Skeletal muscle tissue (tissue), 4 donors: ENCODE results near the gene CAND2. TPM values are rescaled to one million over a fixed set of nuclear protein-coding genes. Genes with fewer than 3 reads are reported as not detected.
A peak's percentile ranks its signal among the peaks of the same experiment; 100 is the strongest.

Experiments
- H3K27ac ChIP-seq: one replicate; pipeline ENCODE4 v1.7.0; 2013; ENCODE audit warnings: mild to moderate bottlenecking, low read depth, low read length, inconsistent platforms
- H3K27me3 ChIP-seq, 3 donors: one replicate each; pipeline ENCODE4 v1.7.0; 2013; ENCODE audit warnings: low read length in 3 of 3; ENCODE audit not compliant: control insufficient read depth in 3 of 3, insufficient read depth in 3 of 3
- H3K36me3 ChIP-seq, 3 donors: one replicate each; pipeline ENCODE4 v1.7.0; 2013; ENCODE audit warnings: low read length in 3 of 3; ENCODE audit not compliant: control insufficient read depth in 3 of 3, insufficient read depth in 3 of 3
- H3K4me1 ChIP-seq, 3 donors: one replicate each; pipeline ENCODE4 v1.7.0; 2013; ENCODE audit warnings: low read length in 3 of 3, mild to moderate bottlenecking in 3 of 3; ENCODE audit not compliant: control insufficient read depth in 3 of 3, insufficient read depth in 3 of 3
- H3K4me3 ChIP-seq, 3 donors: one replicate each; pipeline ENCODE4 v1.7.0; 2013; ENCODE audit warnings: low read length in 3 of 3
- H3K9ac ChIP-seq, 3 donors: one replicate each; pipeline ENCODE4 v1.7.0; 2013; ENCODE audit warnings: low read length in 3 of 3, mild to moderate bottlenecking in 3 of 3, moderate library complexity in 2 of 3, low read depth in 1 of 3
- H3K9me3 ChIP-seq, 3 donors: one replicate each; pipeline ENCODE4 v1.7.0; 2013; ENCODE audit warnings: low read length in 3 of 3; ENCODE audit not compliant: control insufficient read depth in 3 of 3
- total RNA-seq: library from RNA; depleted of rRNA; stranded (reverse); fragments of >200 nt; gene quantifications from one replicate; pipeline ENCODE4 v1.2.3, GENCODE V29; 2014
- donor health status: Osteomylitis.

Gene CAND2
- total RNA-seq, 1 donor from 2014 or later, result 22.4 TPM

DNA sequence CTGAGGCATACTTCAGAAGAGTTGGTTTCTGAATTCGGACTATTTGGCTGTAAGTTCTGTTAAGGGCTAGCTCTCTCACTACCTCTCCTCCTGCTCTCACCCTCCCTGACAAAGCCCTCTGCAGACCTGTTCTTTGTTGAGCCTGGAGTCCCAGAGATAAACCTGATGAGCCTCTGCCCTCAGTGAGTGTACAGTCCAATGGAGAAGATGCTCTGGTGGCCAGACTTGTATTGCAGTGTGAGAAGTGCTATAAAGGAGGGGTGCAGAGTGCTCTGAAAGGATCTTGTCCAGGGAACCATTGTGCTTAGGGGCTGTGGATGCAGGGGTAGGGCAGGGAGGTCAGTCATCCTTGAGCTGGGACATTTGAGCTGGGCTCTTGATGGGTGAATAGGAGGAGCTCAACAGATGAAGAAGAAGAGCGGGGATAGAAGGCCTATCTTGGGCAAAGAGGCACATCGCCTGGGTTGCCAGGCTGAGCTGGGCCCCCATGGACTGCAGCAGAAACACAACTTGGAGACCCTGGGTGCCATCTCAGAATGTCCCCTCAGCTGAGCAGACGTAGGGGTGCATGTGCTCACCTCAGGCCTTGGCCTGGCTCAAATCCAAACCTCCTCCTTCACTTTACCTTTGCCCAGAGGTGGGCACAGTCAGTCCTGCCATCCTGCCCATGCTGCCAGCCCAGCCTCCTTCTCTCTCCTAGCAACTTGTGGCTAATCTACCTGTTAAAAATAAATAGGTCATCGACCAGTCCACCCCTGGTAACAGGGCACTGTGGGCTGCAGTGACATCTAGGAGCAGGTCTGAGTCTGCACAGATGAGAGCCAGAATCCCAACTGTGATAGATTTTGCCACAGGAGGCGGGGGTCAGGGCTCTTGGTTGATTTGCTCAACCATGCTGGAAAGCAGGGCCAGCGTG, 3.3 kb downstream of the CAND2 start:
- Histone ChIP-seq H3K27me3 (no peaks in the 10 kb centered on the region), H3K9me3 (no peaks in the 10 kb centered on the region), H3K4me3 (peak overlapping the region; percentile 4 to 72 (median 59)), H3K36me3 (peaks cover 12 to 19% (median 18%) of the 10 kb centered on the region in 3 donors), H3K9ac (peak overlapping the region; percentile 52 to 91 (median 63)), H3K27ac (peak overlapping the region; percentile 98), H3K4me1 (peaks cover 29 to 70% (median 56%) of the 10 kb centered on the region in 3 donors)

DNA sequence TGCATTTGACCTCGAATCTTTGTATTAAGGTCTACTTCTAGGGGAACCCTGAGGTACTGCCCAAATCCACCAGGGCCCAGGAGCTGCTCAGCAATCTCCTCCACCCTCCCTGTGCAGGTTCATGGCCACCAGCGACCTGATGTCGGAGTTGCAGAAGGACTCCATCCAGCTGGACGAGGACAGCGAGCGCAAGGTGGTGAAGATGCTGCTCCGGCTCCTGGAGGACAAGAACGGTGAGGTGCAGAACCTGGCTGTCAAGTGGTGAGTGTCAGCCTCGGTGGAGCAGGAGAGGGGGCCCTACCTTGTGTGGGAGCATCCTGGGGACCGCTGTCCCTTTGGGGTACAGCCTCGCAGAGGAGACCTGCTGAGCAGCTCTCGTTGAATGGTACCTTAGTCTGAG, 6.9 kb downstream of the CAND2 start:
- Histone ChIP-seq H3K36me3 (peaks cover 40 to 49% (median 44%) of the 10 kb centered on the region in 3 donors), H3K9me3 (no peaks in the 10 kb centered on the region), H3K9ac (peak overlapping the region in 1 of 3 donors; percentile 8), H3K4me3 (no peak overlapping the region), H3K27me3 (no peaks in the 10 kb centered on the region), H3K27ac (no peak overlapping the region), H3K4me1 (peaks cover 33 to 79% (median 69%) of the 10 kb centered on the region in 3 donors)

DNA sequence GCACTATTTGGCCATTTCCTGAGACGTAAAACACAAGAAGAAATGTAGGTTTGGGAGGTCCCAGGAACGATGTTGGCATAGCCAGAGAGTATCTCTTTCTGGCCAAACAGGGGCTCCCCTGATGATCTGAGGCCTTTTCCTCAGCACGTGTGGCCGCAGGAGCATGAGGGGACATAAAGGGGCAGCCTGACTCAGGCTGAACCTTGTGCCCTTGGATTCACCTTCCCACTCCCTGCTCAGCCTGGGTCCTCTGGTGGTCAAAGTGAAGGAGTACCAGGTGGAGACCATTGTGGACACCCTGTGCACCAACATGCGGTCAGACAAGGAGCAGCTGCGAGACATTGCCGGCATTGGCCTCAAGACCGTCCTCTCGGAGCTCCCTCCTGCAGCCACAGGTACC, 10.6 kb downstream of the CAND2 start:
- H3K9me3 ChIP-seq, result no peaks in the 10 kb centered on the region
- peaks cover 26 to 72% (median 65%) of the 10 kb centered on the region in 3 donors for H3K4me1 ChIP-seq
- no peaks in the 10 kb centered on the region for H3K27me3 ChIP-seq
- peak overlapping the region; percentile 26 for H3K27ac ChIP-seq
- no peak overlapping the region for H3K4me3 ChIP-seq
- H3K9ac ChIP-seq, result peak overlapping the region in 1 of 3 donors; percentile 64
- H3K36me3 ChIP-seq, result peaks cover 51 to 59% (median 52%) of the 10 kb centered on the region in 3 donors

DNA sequence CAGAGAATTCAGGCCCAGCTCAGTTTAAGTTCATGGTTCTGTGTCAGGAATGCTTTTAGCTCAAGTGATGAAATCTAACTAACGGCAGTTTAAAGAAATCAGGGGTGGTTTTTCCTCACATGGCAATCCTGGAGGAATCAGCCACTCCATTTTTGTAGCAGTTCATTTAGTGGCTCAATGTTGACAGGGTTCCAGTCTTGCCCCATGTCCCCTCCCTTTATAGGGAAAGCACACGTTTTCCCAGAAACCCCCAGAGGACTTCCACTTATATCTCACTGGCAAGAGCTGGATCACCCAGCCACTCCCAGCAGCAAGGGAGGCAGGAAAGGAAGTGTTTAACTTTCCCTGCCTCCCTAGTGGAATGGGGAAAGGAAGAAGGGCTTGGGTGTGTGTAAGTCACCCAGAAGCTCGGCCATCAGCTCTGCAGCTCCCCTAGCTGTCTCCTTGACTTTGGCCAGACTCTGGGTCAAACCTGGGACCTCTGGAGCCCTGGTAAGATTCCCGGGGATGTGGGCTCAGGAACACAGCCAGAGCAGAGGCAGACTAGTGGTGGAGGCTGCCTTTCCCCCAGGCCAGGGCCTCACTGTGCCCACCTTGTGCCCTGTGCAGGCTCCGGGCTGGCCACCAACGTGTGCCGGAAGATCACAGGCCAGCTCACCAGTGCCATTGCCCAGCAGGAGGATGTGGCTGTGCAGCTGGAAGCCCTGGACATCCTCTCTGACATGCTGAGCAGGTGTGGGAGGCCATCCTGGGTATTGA, 11.3 kb downstream of the CAND2 start:
- Histone ChIP-seq H3K27ac (peak overlapping the region; percentile 26), H3K27me3 (no peaks in the 10 kb centered on the region), H3K9me3 (no peaks in the 10 kb centered on the region), H3K4me3 (no peak overlapping the region), H3K36me3 (peaks cover 49 to 62% (median 53%) of the 10 kb centered on the region in 3 donors), H3K9ac (peak overlapping the region in 2 of 3 donors; percentile 7 to 70), H3K4me1 (peaks cover 21 to 65% (median 60%) of the 10 kb centered on the region in 3 donors)

DNA sequence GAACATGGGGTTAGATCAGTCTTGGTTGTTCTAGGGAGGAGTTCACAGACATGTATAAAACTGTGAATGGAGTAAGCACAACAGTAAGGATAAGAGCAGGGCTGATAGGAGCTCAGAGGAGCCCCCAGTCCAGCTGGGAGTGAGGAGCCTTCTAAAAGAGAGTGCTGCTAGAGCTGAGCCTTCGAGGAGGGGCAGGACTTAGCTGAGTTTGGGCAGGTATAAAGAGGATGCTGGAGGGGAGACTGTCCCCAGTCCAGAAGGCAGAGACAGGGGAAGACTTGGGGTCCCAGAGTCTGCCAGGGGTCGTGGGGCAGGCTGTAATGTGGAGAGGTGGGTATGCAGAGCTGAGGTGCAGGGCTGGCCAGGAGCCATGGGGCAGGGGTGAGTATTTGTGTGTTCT, 12.1 kb downstream of the CAND2 start:
- Histone ChIP-seq H3K36me3 (peaks cover 52 to 66% (median 56%) of the 10 kb centered on the region in 3 donors), H3K9ac (peak overlapping the region in 2 of 3 donors; percentile 63 to 70), H3K9me3 (no peaks in the 10 kb centered on the region), H3K4me3 (no peak overlapping the region), H3K4me1 (peaks cover 21 to 60% (median 56%) of the 10 kb centered on the region in 3 donors), H3K27me3 (no peaks in the 10 kb centered on the region), H3K27ac (no peak overlapping the region)

DNA sequence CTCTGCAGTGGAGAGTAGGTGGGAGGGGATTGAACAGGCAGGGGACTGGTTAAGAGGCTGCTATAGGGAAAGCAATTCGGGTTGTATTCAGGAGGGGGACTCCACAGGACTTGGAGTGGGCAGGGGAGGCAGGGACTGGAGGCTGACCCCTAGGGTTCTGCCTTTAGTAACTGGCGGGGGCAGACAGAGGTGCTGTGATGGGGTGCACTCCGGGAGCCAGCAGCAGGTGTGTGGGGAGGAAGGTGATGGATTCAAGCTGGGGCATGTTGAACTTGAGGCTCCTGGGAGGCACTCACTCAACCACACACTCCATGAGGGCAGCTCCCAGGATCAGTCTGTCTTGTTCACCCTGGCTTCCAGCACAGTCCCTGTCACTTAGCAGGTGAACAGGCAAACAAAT, 12.5 kb downstream of the CAND2 start:
- H3K27ac ChIP-seq, result peak overlapping the region; percentile 37
- H3K4me1 ChIP-seq, result peaks cover 21 to 57% (median 52%) of the 10 kb centered on the region in 3 donors
- peak overlapping the region in 2 of 3 donors; percentile 43 to 70 for H3K9ac ChIP-seq
- H3K27me3 ChIP-seq, result no peaks in the 10 kb centered on the region
- peaks cover 52 to 66% (median 57%) of the 10 kb centered on the region in 3 donors for H3K36me3 ChIP-seq
- H3K9me3 ChIP-seq, result no peaks in the 10 kb centered on the region
- H3K4me3 ChIP-seq, result peak overlapping the region in 1 of 3 donors; percentile 54

DNA sequence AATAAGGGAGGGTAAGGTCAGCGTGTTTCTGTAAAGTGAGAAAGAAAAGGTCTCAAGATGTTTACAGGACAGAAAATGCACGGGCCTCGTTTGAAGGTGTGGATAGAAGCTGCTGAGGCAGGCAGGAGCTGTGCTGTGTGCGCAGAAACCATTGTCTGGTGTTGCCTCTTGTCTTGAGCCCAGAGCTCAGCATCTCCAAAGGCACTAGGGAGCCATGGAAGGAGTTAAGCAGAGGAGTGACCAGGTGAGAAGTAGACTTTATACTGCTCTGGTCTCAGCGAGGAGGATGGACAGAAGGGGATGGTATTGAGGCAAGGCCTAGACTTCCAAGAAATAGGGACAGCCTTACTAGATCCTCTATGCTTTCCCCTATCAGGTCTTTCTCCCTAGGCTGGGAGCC, 13.0 kb downstream of the CAND2 start:
- Histone ChIP-seq H3K4me1 (peaks cover 21 to 57% (median 51%) of the 10 kb centered on the region in 3 donors), H3K27me3 (no peaks in the 10 kb centered on the region), H3K36me3 (peaks cover 54 to 67% (median 59%) of the 10 kb centered on the region in 3 donors), H3K4me3 (peak overlapping the region; percentile 54 to 65 (median 63)), H3K9me3 (no peaks in the 10 kb centered on the region), H3K9ac (peak overlapping the region; percentile 6 to 70 (median 38)), H3K27ac (peak overlapping the region; percentile 37)

DNA sequence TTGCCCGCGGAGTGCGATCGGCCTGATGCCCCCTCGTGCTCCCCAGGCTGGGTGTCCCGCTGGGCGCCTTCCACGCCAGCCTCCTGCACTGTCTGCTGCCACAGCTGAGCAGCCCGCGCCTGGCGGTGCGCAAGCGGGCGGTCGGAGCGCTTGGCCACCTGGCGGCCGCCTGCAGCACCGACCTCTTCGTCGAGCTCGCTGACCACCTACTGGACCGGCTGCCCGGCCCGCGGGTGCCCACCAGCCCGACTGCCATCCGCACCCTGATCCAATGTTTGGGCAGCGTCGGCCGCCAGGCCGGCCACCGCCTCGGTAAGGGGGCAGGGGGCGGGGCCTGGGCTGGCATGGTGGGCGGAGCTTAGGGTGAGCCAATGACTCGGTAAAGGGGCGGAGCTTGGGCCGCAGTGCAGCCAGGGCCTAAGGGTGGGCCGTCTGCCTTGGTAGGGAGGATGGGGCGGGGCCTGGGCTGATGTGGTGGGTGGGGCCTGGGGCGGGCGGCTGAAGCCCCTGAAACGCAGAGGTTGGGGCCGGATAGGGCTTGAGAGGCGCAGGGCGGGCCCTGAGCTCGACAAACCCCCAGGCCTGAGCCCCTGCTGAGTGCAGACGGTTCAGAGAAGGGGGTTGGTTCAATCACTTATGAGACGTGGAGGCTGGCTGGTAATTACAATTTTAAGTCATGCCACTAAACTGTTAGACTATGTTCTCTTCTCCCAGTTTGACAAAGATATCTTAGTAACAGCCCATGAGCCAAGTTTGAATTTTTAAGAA, 13.7 kb downstream of the CAND2 start:
- H3K27ac ChIP-seq, result peak overlapping the region; percentile 37
- peaks cover 21 to 60% (median 55%) of the 10 kb centered on the region in 3 donors for H3K4me1 ChIP-seq
- no peaks in the 10 kb centered on the region for H3K9me3 ChIP-seq
- H3K9ac ChIP-seq, result peak overlapping the region; percentile 15 to 70 (median 38)
- no peaks in the 10 kb centered on the region for H3K27me3 ChIP-seq
- peak overlapping the region; percentile 54 to 65 (median 63) for H3K4me3 ChIP-seq
- H3K36me3 ChIP-seq, result peaks cover 56 to 69% (median 63%) of the 10 kb centered on the region in 3 donors

DNA sequence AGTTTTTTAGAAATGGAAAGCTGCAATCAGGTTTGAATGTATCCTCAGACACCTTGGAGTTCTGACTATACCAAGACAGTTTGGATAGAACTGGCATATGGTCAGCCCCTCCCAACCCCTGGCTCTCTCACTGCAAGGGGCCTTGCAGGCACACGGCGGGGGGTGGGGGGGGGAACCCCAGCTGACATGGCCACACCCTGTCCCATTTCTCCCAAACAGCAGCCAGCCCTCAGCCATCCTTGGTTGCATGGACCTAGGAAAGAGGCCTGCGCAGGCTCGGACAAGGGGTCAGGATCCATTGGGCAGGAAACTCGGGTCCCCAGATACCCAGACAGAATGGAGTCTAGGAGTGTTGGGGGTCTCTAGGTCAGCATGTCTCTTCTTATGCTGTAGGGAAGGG, 14.5 kb downstream of the CAND2 start:
- Histone ChIP-seq H3K27ac (no peak overlapping the region), H3K27me3 (no peaks in the 10 kb centered on the region), H3K9me3 (no peaks in the 10 kb centered on the region), H3K36me3 (peaks cover 60 to 76% (median 68%) of the 10 kb centered on the region in 3 donors), H3K9ac (peak overlapping the region in 1 of 3 donors; percentile 45), H3K4me3 (peak overlapping the region in 1 of 3 donors; percentile 30), H3K4me1 (peaks cover 23 to 65% (median 61%) of the 10 kb centered on the region in 3 donors)
